ENCODE results near the gene MTURN. TPM values are rescaled to one million over a fixed set of nuclear protein-coding genes. Genes with fewer than 3 reads are reported as not detected.

Gene MTURN
- 10 to 100 TPM in 3 of 4 donors, 1 to 10 TPM in 1; 2.3 to 18.2 (median 13.8) TPM for total RNA-seq

DNA sequence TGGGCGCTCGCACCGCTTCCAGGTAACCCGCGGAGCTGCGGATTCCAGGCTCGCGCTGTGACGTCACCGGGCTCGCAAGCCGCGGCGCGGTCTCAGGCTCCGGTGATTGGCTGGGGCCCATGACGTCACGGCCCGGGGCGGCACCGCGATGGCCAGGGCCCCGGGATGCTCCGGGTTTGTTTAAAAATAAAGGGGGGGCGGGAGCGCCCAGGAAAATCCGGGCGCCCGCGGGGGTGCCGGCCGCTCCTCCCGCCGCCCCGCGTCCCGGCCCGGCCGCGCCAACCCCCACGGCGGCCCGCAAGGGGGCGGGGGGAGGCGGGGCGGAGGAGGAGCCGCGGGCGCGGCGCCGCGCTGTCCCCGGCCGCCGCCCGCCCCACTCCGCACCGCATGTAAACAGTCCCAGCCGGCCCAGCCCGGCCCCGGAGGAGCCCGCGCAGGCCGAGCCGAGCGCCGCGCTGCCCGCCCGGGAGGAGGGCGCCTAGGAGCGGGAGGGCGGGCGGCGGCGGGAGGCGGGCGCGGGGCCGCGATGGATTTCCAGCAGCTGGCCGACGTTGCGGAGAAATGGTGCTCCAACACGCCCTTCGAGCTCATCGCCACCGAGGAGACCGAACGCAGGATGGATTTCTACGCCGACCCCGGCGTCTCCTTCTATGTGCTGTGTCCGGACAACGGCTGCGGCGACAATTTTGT, at the start of gene MTURN:
Gene MTURN (plus strand): TSS at position 376 of the 690 bp plus-strand sequence. CDS start 151 bp downstream, at position 527.
- H3K27ac ChIP-seq: peak within 1 kb of the TSS; percentile 74 to 91 (median 84)
- H3K4me1 ChIP-seq: peaks cover 0 to 10% (median 2%) of the 10 kb centered on the region in 4 donors
- TF ChIP-seq, protein P1, sequence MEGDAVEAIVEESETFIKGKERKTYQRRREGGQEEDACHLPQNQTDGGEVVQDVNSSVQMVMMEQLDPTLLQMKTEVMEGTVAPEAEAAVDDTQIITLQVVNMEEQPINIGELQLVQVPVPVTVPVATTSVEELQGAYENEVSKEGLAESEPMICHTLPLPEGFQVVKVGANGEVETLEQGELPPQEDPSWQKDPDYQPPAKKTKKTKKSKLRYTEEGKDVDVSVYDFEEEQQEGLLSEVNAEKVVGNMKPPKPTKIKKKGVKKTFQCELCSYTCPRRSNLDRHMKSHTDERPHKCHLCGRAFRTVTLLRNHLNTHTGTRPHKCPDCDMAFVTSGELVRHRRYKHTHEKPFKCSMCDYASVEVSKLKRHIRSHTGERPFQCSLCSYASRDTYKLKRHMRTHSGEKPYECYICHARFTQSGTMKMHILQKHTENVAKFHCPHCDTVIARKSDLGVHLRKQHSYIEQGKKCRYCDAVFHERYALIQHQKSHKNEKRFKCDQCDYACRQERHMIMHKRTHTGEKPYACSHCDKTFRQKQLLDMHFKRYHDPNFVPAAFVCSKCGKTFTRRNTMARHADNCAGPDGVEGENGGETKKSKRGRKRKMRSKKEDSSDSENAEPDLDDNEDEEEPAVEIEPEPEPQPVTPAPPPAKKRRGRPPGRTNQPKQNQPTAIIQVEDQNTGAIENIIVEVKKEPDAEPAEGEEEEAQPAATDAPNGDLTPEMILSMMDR (IDR thresholded peaks at IDR 0.05): peak in 3 of 6 experiments; percentile 12 to 34 (median 32)
- TF ChIP-seq POLR2A (IDR thresholded peaks at IDR 0.05): peak in 1 of 2 donors; percentile 38
- no peaks in the 10 kb centered on the region for H3K36me3 ChIP-seq
- H3K27me3 ChIP-seq: no peaks in the 10 kb centered on the region
- peak within 1 kb of the TSS; percentile 84 to 98 (median 95) for H3K4me3 ChIP-seq
- no peaks in the 10 kb centered on the region for H3K9me3 ChIP-seq
- peak; percentile 91 to 95 (median 91) for DNase-seq

DNA sequence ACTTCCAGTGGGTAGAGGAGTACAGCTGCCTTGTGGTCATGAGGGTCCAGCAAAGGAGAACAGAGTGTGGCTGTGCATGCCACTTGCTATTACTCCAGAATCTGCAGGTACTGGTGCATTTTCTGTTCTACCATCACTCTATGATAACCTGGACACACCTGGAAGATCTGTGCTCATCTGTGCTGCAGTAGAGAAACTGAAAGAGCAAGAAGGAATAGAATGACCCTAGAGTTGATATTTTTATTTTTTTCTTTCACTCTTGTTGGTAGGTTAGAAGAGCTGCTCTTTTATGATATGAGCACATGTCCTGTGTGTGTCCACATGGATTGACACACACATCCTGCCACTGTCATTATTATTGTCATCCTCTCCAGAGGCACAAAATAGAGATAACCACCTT, 48.3 kb upstream of the MTURN start:
- Histone ChIP-seq H3K27me3 (no peaks in the 10 kb centered on the region), H3K4me1 (no peaks in the 10 kb centered on the region), H3K36me3 (no peaks in the 10 kb centered on the region), H3K4me3 (no peak overlapping the region), H3K27ac (no peak overlapping the region), H3K9me3 (no peaks in the 10 kb centered on the region)
- TF ChIP-seq, protein P1 (IDR thresholded peaks at IDR 0.05): no peak
- no peak for TF ChIP-seq POLR2A (IDR thresholded peaks at IDR 0.05)
- DNase-seq: no peak

DNA sequence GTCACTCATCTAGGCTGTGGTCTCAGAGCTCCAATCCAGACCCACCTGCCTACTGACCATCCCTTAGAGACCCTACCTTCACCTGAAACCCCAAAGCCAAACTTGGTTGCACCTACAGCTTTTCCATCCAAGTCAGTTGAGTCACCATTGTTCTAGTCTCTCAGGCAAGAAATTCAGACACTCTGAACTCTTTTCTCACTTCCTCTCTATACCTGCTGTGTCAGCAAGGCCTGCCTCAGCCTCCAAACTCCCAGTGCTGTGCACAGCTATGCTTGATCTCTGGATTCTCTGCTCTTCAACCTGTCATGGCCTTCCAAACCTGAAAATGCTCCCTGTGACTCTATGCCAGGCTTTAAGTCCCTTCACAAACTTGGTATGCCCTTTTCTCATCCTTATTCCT, 47.4 kb upstream of the MTURN start:
- Histone ChIP-seq H3K36me3 (no peaks in the 10 kb centered on the region), H3K4me1 (no peaks in the 10 kb centered on the region), H3K27me3 (no peaks in the 10 kb centered on the region), H3K4me3 (no peak overlapping the region), H3K9me3 (no peaks in the 10 kb centered on the region), H3K27ac (no peak overlapping the region)
- no peak for DNase-seq
- TF ChIP-seq POLR2A (IDR thresholded peaks at IDR 0.05): no peak
- TF ChIP-seq, protein P1 (IDR thresholded peaks at IDR 0.05): no peak

DNA sequence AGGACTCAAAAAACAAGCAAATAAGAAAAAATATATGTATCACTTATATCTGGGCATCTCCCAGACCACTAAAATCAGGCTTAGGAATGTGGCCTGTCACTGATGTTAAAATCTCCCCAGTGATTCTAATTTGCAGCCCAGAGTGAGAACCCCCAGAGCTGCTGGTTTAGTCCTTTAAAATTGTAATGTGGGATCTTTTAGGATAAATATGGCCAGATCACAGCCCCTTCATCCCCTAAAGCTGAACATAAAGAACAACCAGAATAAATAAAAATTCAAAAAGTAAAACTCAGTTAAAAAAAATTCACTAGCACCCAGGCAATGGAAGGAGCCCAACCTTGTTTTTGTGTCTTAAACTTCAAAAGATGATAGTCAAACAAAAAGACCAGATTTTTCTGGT, 46.4 kb upstream of the MTURN start:
- Histone ChIP-seq H3K9me3 (no peaks in the 10 kb centered on the region), H3K36me3 (no peaks in the 10 kb centered on the region), H3K4me3 (no peak overlapping the region), H3K27me3 (no peaks in the 10 kb centered on the region), H3K27ac (no peak overlapping the region), H3K4me1 (no peaks in the 10 kb centered on the region)
- TF ChIP-seq, protein P1 (IDR thresholded peaks at IDR 0.05): no peak
- TF ChIP-seq POLR2A (IDR thresholded peaks at IDR 0.05): no peak
- DNase-seq: no peak

DNA sequence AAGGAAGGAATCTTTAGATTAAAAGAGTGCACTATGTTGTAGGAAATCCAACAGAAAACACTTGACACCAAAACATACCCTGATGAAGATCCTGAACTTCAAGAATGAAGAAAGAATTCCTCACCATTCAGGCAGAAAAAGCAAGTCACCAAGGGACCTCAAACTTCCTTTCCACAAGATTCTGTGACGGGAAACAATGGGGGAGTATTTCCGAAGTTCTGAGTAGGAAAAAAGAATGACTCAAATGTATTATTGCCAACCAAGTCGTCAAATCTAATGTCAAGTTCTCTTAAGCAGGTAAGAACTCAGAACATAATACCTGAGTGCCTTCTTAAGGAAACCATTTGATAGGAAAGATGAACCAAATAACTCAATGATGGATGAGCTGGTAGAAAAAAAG, 44.7 kb upstream of the MTURN start:
- Histone ChIP-seq H3K4me1 (no peaks in the 10 kb centered on the region), H3K4me3 (no peak overlapping the region), H3K27me3 (no peaks in the 10 kb centered on the region), H3K36me3 (no peaks in the 10 kb centered on the region), H3K9me3 (no peaks in the 10 kb centered on the region), H3K27ac (no peak overlapping the region)
- no peak for DNase-seq
- TF ChIP-seq, protein P1 (IDR thresholded peaks at IDR 0.05): no peak
- TF ChIP-seq POLR2A (IDR thresholded peaks at IDR 0.05): no peak

All from Peyer's patch (tissue), 4 donors.